NCI-H2171 treated with DMSO at 0.1 percent for 48 hours (cell line): ENCODE data around the gene CISD3.

Source experiments
- DNase-seq: peaks from one replicate; lab custom pipeline; 2025; lab: John Stamatoyannopoulos, UW

Gene CISD3

GRCh38 chr17:38779965-38780752 lies 50.0 kb downstream of the CISD3 start:
- no peak for DNase-seq

GRCh38 chr17:38783227-38783626 lies 53.1 kb downstream of the CISD3 start:
- no peak for DNase-seq
